A673 (cell line): ENCODE measurements around the gene C1orf21. TPM values are rescaled to one million over a fixed set of nuclear protein-coding genes. Genes with fewer than 3 reads are reported as not detected.

Experiments
- BruUV-seq: library from RNA; stranded (reverse); fragments of 400-500 nt; replicated peaks from 2 replicates; lab custom pipeline; 2021; lab: Mats Ljungman, UMichigan
- CTCF ChIA-PET: fragments of 300-600 bp; sonication (Branson Sonifier 250); formaldehyde crosslinking; loops from one replicate; lab custom pipeline; 2022; ENCODE audit warnings: antibody characterized with exemption; lab: Charles Lee
- POLR2A ChIA-PET: fragments of 300-600 bp; sonication (Branson Sonifier 250); formaldehyde crosslinking; loops from one replicate; lab custom pipeline; 2022; ENCODE audit warnings: antibody characterized with exemption; ENCODE audit not compliant: low non-redundant PET; lab: Charles Lee
- DNase-seq: peaks from one replicate; pipeline ENCODE4 v3.0.0-alpha.2; 2015; ENCODE audit warnings: low spot score
- H3K27ac ChIP-seq: fragments of 200-600 bp; sonication (generic); 2 replicates; pipeline ENCODE4 v1.5.1; 2016; ENCODE audit warnings: mixed run types, low read depth, mild to moderate bottlenecking, mixed read lengths, antibody characterized with exemption, low read length; ENCODE audit not compliant: poor library complexity, severe bottlenecking
- H3K27me3 ChIP-seq: fragments of 200-600 bp; sonication (generic); replicated peaks from 2 replicates; pipeline ENCODE4 v1.6.1; 2017; ENCODE audit warnings: mixed run types, low read depth, mild to moderate bottlenecking, mixed read lengths, antibody characterized with exemption, low read length; ENCODE audit not compliant: insufficient read depth, poor library complexity
- H3K36me3 ChIP-seq: fragments of 200-600 bp; sonication (generic); 2 replicates; pipeline ENCODE4 v1.6.1; 2016; ENCODE audit warnings: mixed run types, mild to moderate bottlenecking, mixed read lengths, antibody characterized with exemption, low read length; ENCODE audit not compliant: insufficient read depth, poor library complexity, severe bottlenecking
- H3K4me1 ChIP-seq: fragments of 200-600 bp; sonication (generic); 2 replicates; pipeline ENCODE4 v1.6.1; 2017; ENCODE audit warnings: mixed run types, mild to moderate bottlenecking, mixed read lengths, antibody characterized with exemption, low read length; ENCODE audit not compliant: insufficient read depth, poor library complexity, severe bottlenecking
- H3K4me3 ChIP-seq: fragments of 200-600 bp; sonication (generic); 2 replicates; pipeline ENCODE4 v1.5.1; 2016; ENCODE audit warnings: low read depth, mixed run types, mild to moderate bottlenecking, mixed read lengths, low read length; ENCODE audit not compliant: poor library complexity, severe bottlenecking
- H3K9me3 ChIP-seq: fragments of 200-600 bp; sonication (generic); 2 replicates; pipeline ENCODE4 v1.6.1; 2016; ENCODE audit warnings: mixed run types, low read depth, mild to moderate bottlenecking, mixed read lengths, antibody characterized with exemption, low read length; ENCODE audit not compliant: poor library complexity, severe bottlenecking
- CTCF ChIP-seq: fragments of 300-800, 200-600 bp; sonication (generic); conservative IDR thresholded peaks from 2 replicates; pipeline ENCODE4 v1.5.1; 2017; ENCODE audit warnings: low read depth, mild to moderate bottlenecking, antibody characterized with exemption, low read length, moderate library complexity, mixed read lengths
- EZH2 ChIP-seq: fragments of 200-600 bp; sonication (generic); IDR thresholded peaks from 2 replicates; pipeline ENCODE4 v1.6.1; 2017; ENCODE audit warnings: borderline replicate concordance, low read depth, mild to moderate bottlenecking, mixed read lengths, antibody characterized with exemption, low read length; ENCODE audit not compliant: poor library complexity, severe bottlenecking
- intact Hi-C: fragments of 100-400 bp; cut with micrococcal nuclease; formaldehyde crosslinking; loops from one replicate; pipeline ENCODE4 v1.10.0; 2022; ENCODE audit not compliant: unreplicated experiment
- total RNA-seq: library from RNA; stranded (reverse); gene quantifications from 2 replicates; pipeline ENCODE4 v1.2.3, GENCODE V29; 2021

Gene C1orf21
- total RNA-seq, 1 experiment from 2014 or later, result 31.3 TPM

- no peaks in the 10 kb centered on the region for H3K27me3 ChIP-seq
- H3K27ac ChIP-seq, result peak overlapping the region; percentile 31
- no peaks in the 10 kb centered on the region for H3K9me3 ChIP-seq
- CTCF ChIA-PET, result no interaction called here
- POLR2A ChIA-PET, result interaction anchor here (0.7 kb wide), 1 partner anchor 169 kb away, joined by 13 read pairs; no protein-coding TSS in a partner anchor
- peaks cover 22% of the 10 kb centered on the region for H3K4me1 ChIP-seq
- no TSS peak for BruUV-seq
- no peak for DNase-seq
- intact Hi-C loops, result loop anchor here (1.0 to 2.0 kb wide), 2 partner anchors 171 to 780 kb away; partner anchors contain the start of gene C1orf21
- no peak for TF ChIP-seq CTCF
- no peak for TF ChIP-seq EZH2
- H3K4me3 ChIP-seq, result no peak overlapping the region
- no peaks in the 10 kb centered on the region for H3K36me3 ChIP-seq
These were observed 171.9 kb downstream of the C1orf21 start for GRCh38 chr1:184558691-184559090.

- Histone ChIP-seq H3K36me3 (no peaks in the 10 kb centered on the region), H3K4me3 (no peak overlapping the region), H3K4me1 (peaks cover 20% of the 10 kb centered on the region), H3K27me3 (no peaks in the 10 kb centered on the region), H3K27ac (peak overlapping the region; percentile 31), H3K9me3 (no peaks in the 10 kb centered on the region)
- intact Hi-C loops, result loop anchor here (1.0 to 2.0 kb wide), 2 partner anchors 172 to 780 kb away; partner anchors contain the start of gene C1orf21
- no TSS peak for BruUV-seq
- TF ChIP-seq EZH2, result no peak
- no peak for TF ChIP-seq CTCF
- peak; percentile 58 for DNase-seq
- CTCF ChIA-PET, result interaction anchor here (0.6 to 0.7 kb wide), 2 partner anchors 62 to 117 kb away, joined by 4 to 6 read pairs; no protein-coding TSS in a partner anchor
- POLR2A ChIA-PET, result interaction anchor here (0.7 kb wide), 1 partner anchor 170 kb away, joined by 13 read pairs; no protein-coding TSS in a partner anchor
These were observed 172.4 kb downstream of the C1orf21 start for GRCh38 chr1:184559117-184559713.

- no TSS peak for BruUV-seq
- no peaks in the 10 kb centered on the region for H3K27me3 ChIP-seq
- ChIA-PET POLR2A (no interaction called here), CTCF (interaction anchor here (0.8 to 1.0 kb wide), 3 partner anchors 44 to 487 kb away, joined by 3 to 4 read pairs (median 4); no protein-coding TSS in a partner anchor)
- H3K36me3 ChIP-seq, result no peaks in the 10 kb centered on the region
- H3K4me1 ChIP-seq, result peaks cover 20% of the 10 kb centered on the region
- no peaks in the 10 kb centered on the region for H3K9me3 ChIP-seq
- no peak overlapping the region for H3K4me3 ChIP-seq
- intact Hi-C loops, result loop anchor here (5.0 to 10.0 kb wide), 2 partner anchors 348 to 486 kb away; no protein-coding TSS in a partner anchor
- TF ChIP-seq EZH2 (no peak), CTCF (no peak)
- no peak overlapping the region for H3K27ac ChIP-seq
- no peak for DNase-seq
These were observed 176.0 kb downstream of the C1orf21 start for GRCh38 chr1:184562806-184563205.
